AG04450 (cell line): ENCODE data around the gene EXOSC3. TPM values are rescaled to one million over a fixed set of nuclear protein-coding genes. Genes with fewer than 3 reads are reported as not detected.
"Not testable (repeated sequence)": the region's sequence is repeated elsewhere in the genome, so short reads cannot be mapped to it uniquely, and the experiment has no call there.

Experiments used
- CTCF ChIA-PET: fragments of 300-600, 350-600 bp; formaldehyde crosslinking; extraction: SDS; loops from one replicate; lab custom pipeline; 2022; ENCODE audit warnings: antibody characterized with exemption, inconsistent platforms; lab: Charles Lee
- POLR2A ChIA-PET: fragments of 350-600 bp; formaldehyde crosslinking; extraction: SDS; loops from one replicate; lab custom pipeline; 2021; ENCODE audit warnings: antibody characterized with exemption, inconsistent platforms; lab: Yijun Ruan, JAX
- DNase-seq: peaks from one replicate; pipeline ENCODE4 v3.0.0-alpha.2; 2011; ENCODE audit warnings: low read depth, low spot score
- H3K27ac ChIP-seq: one replicate; pipeline ENCODE4 v1.5.1; 2012; ENCODE audit warnings: low read depth, low read length, control low read depth
- H3K27me3 ChIP-seq: one replicate; pipeline ENCODE4 v1.6.0; 2012; ENCODE audit warnings: low read length; ENCODE audit not compliant: control insufficient read depth, insufficient read depth
- H3K4me3 ChIP-seq: 2 replicates; pipeline ENCODE4 v1.5.1; 2011; ENCODE audit warnings: mild to moderate bottlenecking, low read depth, low read length, control low read depth
- H3K9me3 ChIP-seq: 2 replicates; pipeline ENCODE4 v1.5.1; 2012; ENCODE audit warnings: low read length; ENCODE audit not compliant: control insufficient read depth, insufficient read depth
- polyA plus RNA-seq: library from polyadenylated mRNA; depleted of rRNA; stranded (reverse); fragments of >200 nt; gene quantifications from 2 replicates; pipeline ENCODE4 v1.2.3, GENCODE V29; 2011
- TF ChIP-seq, protein P1 (sequence below): IDR thresholded peaks from 2 replicates; pipeline ENCODE4 v1.5.1; 2011; ENCODE audit warnings: low read depth, low read length, control low read depth, inconsistent platforms

The EXOSC3 gene
- polyA plus RNA-seq, 1 experiment = 29.1 TPM

DNA sequence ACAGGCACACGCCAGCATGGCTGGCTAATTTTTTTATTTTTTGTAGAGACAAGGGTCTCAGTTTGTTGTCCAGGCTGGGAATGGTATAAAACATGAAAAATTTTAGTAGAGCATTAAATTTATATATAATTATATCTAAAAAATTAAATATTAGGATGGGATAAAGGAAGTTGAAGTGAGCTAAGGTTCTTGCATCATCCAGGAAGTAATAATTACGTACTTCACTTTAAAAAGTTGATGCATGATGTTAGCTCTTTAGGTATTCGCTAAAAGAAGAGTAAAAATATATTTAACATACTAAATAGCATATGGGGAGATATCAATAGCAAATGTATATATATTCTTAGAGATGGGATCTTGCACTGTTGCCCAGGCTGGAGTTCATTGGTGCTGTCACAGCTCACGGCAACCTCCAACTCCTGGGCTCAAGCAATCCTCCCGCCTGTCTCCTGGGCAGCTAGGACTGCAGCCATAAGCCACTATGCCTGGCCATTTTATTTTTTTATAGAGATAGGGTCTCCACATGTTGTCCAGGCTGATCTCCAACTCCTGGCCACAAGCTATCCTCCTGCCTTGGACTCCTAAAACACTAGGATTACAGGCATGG lies 28.0 kb upstream of the EXOSC3 start:
- ChIA-PET POLR2A (interaction anchor here (0.7 kb wide), 1 partner anchor 12 kb away, joined by 3 read pairs; the partner anchor contains the start of gene DCAF10), CTCF (interaction anchor here (0.5 to 1.2 kb wide), 2 partner anchors 28 to 331 kb away, joined by 3 read pairs; partner anchors contain the start of gene EXOSC3)
- Histone ChIP-seq H3K27me3 (no peaks in the 10 kb centered on the region), H3K4me3 (no peak overlapping the region), H3K27ac (no peak overlapping the region), H3K9me3 (no peaks in the 10 kb centered on the region)
- no peak for DNase-seq
- TF ChIP-seq, protein P1, sequence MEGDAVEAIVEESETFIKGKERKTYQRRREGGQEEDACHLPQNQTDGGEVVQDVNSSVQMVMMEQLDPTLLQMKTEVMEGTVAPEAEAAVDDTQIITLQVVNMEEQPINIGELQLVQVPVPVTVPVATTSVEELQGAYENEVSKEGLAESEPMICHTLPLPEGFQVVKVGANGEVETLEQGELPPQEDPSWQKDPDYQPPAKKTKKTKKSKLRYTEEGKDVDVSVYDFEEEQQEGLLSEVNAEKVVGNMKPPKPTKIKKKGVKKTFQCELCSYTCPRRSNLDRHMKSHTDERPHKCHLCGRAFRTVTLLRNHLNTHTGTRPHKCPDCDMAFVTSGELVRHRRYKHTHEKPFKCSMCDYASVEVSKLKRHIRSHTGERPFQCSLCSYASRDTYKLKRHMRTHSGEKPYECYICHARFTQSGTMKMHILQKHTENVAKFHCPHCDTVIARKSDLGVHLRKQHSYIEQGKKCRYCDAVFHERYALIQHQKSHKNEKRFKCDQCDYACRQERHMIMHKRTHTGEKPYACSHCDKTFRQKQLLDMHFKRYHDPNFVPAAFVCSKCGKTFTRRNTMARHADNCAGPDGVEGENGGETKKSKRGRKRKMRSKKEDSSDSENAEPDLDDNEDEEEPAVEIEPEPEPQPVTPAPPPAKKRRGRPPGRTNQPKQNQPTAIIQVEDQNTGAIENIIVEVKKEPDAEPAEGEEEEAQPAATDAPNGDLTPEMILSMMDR = no peak

GRCh38 chr9:37811906-37812476 lies 27.1 kb upstream of the EXOSC3 start:
- no peak for DNase-seq
- TF ChIP-seq, protein P1 = no peak
- Histone ChIP-seq H3K4me3 (no peak overlapping the region), H3K27ac (no peak overlapping the region), H3K9me3 (no peaks in the 10 kb centered on the region), H3K27me3 (no peaks in the 10 kb centered on the region)
- ChIA-PET CTCF (interaction anchor here (0.5 to 1.2 kb wide), 2 partner anchors 18 to 330 kb away, joined by 3 read pairs; no protein-coding TSS in a partner anchor), POLR2A (no interaction called here)

- ChIA-PET CTCF (interaction anchor here (0.7 kb wide), 1 partner anchor 107 kb away, joined by 3 read pairs; no protein-coding TSS in a partner anchor), POLR2A (interaction anchor here (1.0 kb wide), 1 partner anchor 9 kb away, joined by 7 read pairs; the partner anchor contains the start of gene DCAF10)
- H3K27ac ChIP-seq, H3K27me3 ChIP-seq, H3K9me3 ChIP-seq, H3K4me3 ChIP-seq, DNase-seq: not testable (repeated sequence)
Observed at GRCh38 chr9:37809676-37810075, 24.8 kb upstream of the EXOSC3 start.

DNA sequence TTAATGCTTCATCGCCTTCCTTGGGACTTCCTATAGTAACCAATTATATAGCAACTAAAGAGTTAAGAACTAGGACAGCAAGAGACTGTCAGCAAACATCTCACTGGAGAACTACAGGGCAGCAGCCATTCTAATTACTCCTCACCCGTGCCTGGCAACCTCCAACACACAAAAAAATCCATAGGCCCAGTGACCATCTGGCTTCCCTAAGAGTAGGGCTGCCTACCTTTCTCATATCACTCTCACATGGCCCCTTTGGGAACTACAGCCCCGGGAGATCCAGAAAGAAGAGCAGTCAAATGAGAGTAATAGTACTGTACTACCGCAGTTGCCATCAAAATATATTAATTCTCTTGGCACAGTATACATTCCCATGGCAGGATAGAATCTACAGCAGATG lies 21.4 kb upstream of the EXOSC3 start:
- no peaks in the 10 kb centered on the region for H3K27me3 ChIP-seq
- ChIA-PET POLR2A (interaction anchor here (1.4 kb wide), 1 partner anchor 21 kb away, joined by 5 read pairs; the partner anchor contains the start of gene EXOSC3), CTCF (no interaction called here)
- H3K27ac ChIP-seq = no peak overlapping the region
- TF ChIP-seq, protein P1 = no peak
- H3K9me3 ChIP-seq = no peaks in the 10 kb centered on the region
- no peak overlapping the region for H3K4me3 ChIP-seq
- no peak for DNase-seq

GRCh38 chr9:37801959-37802711 lies 17.3 kb upstream of the EXOSC3 start:
- CTCF ChIA-PET = interaction anchor here (1.0 kb wide), 1 partner anchor 461 kb away, joined by 3 read pairs; no protein-coding TSS in a partner anchor
- Histone ChIP-seq H3K4me3 (peak overlapping the region; percentile 98), H3K9me3 (no peaks in the 10 kb centered on the region), H3K27ac (peak overlapping the region; percentile 57), H3K27me3 (no peaks in the 10 kb centered on the region)
- POLR2A ChIA-PET = interaction anchor here (0.6 to 2.5 kb wide), 2 partner anchors 17 to 49 kb away, joined by 3 to 26 read pairs; partner anchors contain the start of genes EXOSC3 and TRMT10B
- TF ChIP-seq, protein P1 = no peak
- no peak for DNase-seq
